ENCODE measurements around the gene PLK1.
A peak's percentile ranks its signal among the peaks of the same experiment; 100 is the strongest.

Gene PLK1

GRCh38 chr16:23690771-23691482, 12.2 kb downstream of the PLK1 start:
- no peak for TF ChIP-seq POU2F2 (IDR thresholded peaks at IDR 0.05; ENCODE audit: low read depth, low read length)
- DNase-seq (ENCODE audit: insufficient read length, low spot score) = no peak
- FAIRE-seq = no peak

GRCh38 chr16:23691483-23692189, 12.9 kb downstream of the PLK1 start:
- FAIRE-seq (no peak), DNase-seq (ENCODE audit: insufficient read length, low spot score) (no peak)
- no peak for TF ChIP-seq TAF1 (IDR thresholded peaks at IDR 0.05; ENCODE audit: low read depth, low read length)
- no peak for TF ChIP-seq POU2F2 (IDR thresholded peaks at IDR 0.05; ENCODE audit: low read depth, low read length)
- TF ChIP-seq POLR2A (IDR thresholded peaks at IDR 0.05; ENCODE audit: low read depth, low read length) = no peak
- TF ChIP-seq SPI1 (IDR thresholded peaks at IDR 0.05; ENCODE audit: low read depth, low read length) = no peak
- no peak for TF ChIP-seq PAX5 (IDR thresholded peaks at IDR 0.05; ENCODE audit: insufficient read depth, low read length, severe bottlenecking)
- TF ChIP-seq POLR2AphosphoS5 (IDR thresholded peaks at IDR 0.05; ENCODE audit: low read depth, low read length) = no peak

- DNase-seq (ENCODE audit: insufficient read length, low spot score) (no peak), FAIRE-seq (no peak)
- no peak for TF ChIP-seq SPI1 (IDR thresholded peaks at IDR 0.05; ENCODE audit: low read depth, low read length)
- no peak for TF ChIP-seq POLR2A (IDR thresholded peaks at IDR 0.05; ENCODE audit: low read depth, low read length)
- no peak for TF ChIP-seq POU2F2 (IDR thresholded peaks at IDR 0.05; ENCODE audit: low read depth, low read length)
- no peak for TF ChIP-seq POLR2AphosphoS5 (IDR thresholded peaks at IDR 0.05; ENCODE audit: low read depth, low read length)
- TF ChIP-seq PAX5 (IDR thresholded peaks at IDR 0.05; ENCODE audit: insufficient read depth, low read length, severe bottlenecking) = no peak
- no peak for TF ChIP-seq TAF1 (IDR thresholded peaks at IDR 0.05; ENCODE audit: low read depth, low read length)
These were observed 13.6 kb downstream of the PLK1 start for GRCh38 chr16:23692190-23692837.

- FAIRE-seq (no peak), DNase-seq (ENCODE audit: insufficient read length, low spot score) (no peak)
- TF ChIP-seq TAF1 (IDR thresholded peaks at IDR 0.05; ENCODE audit: low read depth, low read length) = no peak
- TF ChIP-seq PAX5 (IDR thresholded peaks at IDR 0.05; ENCODE audit: insufficient read depth, low read length, severe bottlenecking) = no peak
- no peak for TF ChIP-seq POU2F2 (IDR thresholded peaks at IDR 0.05; ENCODE audit: low read depth, low read length)
- TF ChIP-seq SPI1 (IDR thresholded peaks at IDR 0.05; ENCODE audit: low read depth, low read length) = no peak
- TF ChIP-seq POLR2A (IDR thresholded peaks at IDR 0.05; ENCODE audit: low read depth, low read length) = no peak
- TF ChIP-seq POLR2AphosphoS5 (IDR thresholded peaks at IDR 0.05; ENCODE audit: low read depth, low read length) = no peak
These were observed 15.6 kb downstream of the PLK1 start for GRCh38 chr16:23694265-23694643.

GRCh38 chr16:23694644-23695373, 16.1 kb downstream of the PLK1 start:
- FAIRE-seq (no peak), DNase-seq (ENCODE audit: insufficient read length, low spot score) (no peak)
- TF ChIP-seq PAX5 (IDR thresholded peaks at IDR 0.05; ENCODE audit: insufficient read depth, low read length, severe bottlenecking) = no peak
- TF ChIP-seq POLR2AphosphoS5 (IDR thresholded peaks at IDR 0.05; ENCODE audit: low read depth, low read length) = no peak
- no peak for TF ChIP-seq TAF1 (IDR thresholded peaks at IDR 0.05; ENCODE audit: low read depth, low read length)
- no peak for TF ChIP-seq POU2F2 (IDR thresholded peaks at IDR 0.05; ENCODE audit: low read depth, low read length)
- no peak for TF ChIP-seq SPI1 (IDR thresholded peaks at IDR 0.05; ENCODE audit: low read depth, low read length)
- TF ChIP-seq POLR2A (IDR thresholded peaks at IDR 0.05; ENCODE audit: low read depth, low read length) = no peak

- FAIRE-seq (no peak), DNase-seq (ENCODE audit: insufficient read length, low spot score) (no peak)
- TF ChIP-seq PAX5 (IDR thresholded peaks at IDR 0.05; ENCODE audit: insufficient read depth, low read length, severe bottlenecking) (no peak), POU2F2 (IDR thresholded peaks at IDR 0.05; ENCODE audit: low read depth, low read length) (no peak), TAF1 (IDR thresholded peaks at IDR 0.05; ENCODE audit: low read depth, low read length) (no peak), SPI1 (IDR thresholded peaks at IDR 0.05; ENCODE audit: low read depth, low read length) (no peak), POLR2AphosphoS5 (IDR thresholded peaks at IDR 0.05; ENCODE audit: low read depth, low read length) (no peak), POLR2A (IDR thresholded peaks at IDR 0.05; ENCODE audit: low read depth, low read length) (no peak)
These were observed 17.1 kb downstream of the PLK1 start for GRCh38 chr16:23695756-23696155.

- FAIRE-seq (no peak), DNase-seq (ENCODE audit: insufficient read length, low spot score) (no peak)
- peak; percentile 57 for TF ChIP-seq SPI1 (IDR thresholded peaks at IDR 0.05; ENCODE audit: low read depth, low read length)
- no peak for TF ChIP-seq POU2F2 (IDR thresholded peaks at IDR 0.05; ENCODE audit: low read depth, low read length)
These were observed 20.4 kb downstream of the PLK1 start for GRCh38 chr16:23699100-23699499.

- no peak for DNase-seq (ENCODE audit: insufficient read length, low spot score)
- TF ChIP-seq SPI1 (IDR thresholded peaks at IDR 0.05; ENCODE audit: low read depth, low read length) (no peak), POLR2A (IDR thresholded peaks at IDR 0.05; ENCODE audit: low read depth, low read length) (no peak), POU2F2 (IDR thresholded peaks at IDR 0.05; ENCODE audit: low read depth, low read length) (no peak), POLR2AphosphoS5 (IDR thresholded peaks at IDR 0.05; ENCODE audit: low read depth, low read length) (no peak), TAF1 (IDR thresholded peaks at IDR 0.05; ENCODE audit: low read depth, low read length) (no peak), PAX5 (IDR thresholded peaks at IDR 0.05; ENCODE audit: insufficient read depth, low read length, severe bottlenecking) (no peak)
- no peak for FAIRE-seq
These were observed 21.4 kb downstream of the PLK1 start for GRCh38 chr16:23700093-23700492.

GRCh38 chr16:23700509-23700908, 21.8 kb downstream of the PLK1 start:
- FAIRE-seq = no peak
- no peak for TF ChIP-seq POLR2AphosphoS5 (IDR thresholded peaks at IDR 0.05; ENCODE audit: low read depth, low read length)
- TF ChIP-seq PAX5 (IDR thresholded peaks at IDR 0.05; ENCODE audit: insufficient read depth, low read length, severe bottlenecking) = no peak
- TF ChIP-seq POU2F2 (IDR thresholded peaks at IDR 0.05; ENCODE audit: low read depth, low read length) = no peak
- TF ChIP-seq SPI1 (IDR thresholded peaks at IDR 0.05; ENCODE audit: low read depth, low read length) = no peak
- no peak for DNase-seq (ENCODE audit: insufficient read length, low spot score)
